ENCODE measurements around the gene RAB7B. TPM values are rescaled to one million over a fixed set of nuclear protein-coding genes. Genes with fewer than 3 reads are reported as not detected.

RAB7B gene
- total RNA-seq, 2 experiments from 2014 or later: not detected

- H3K27ac Mint-ChIP-seq: no peak overlapping the region
- ChIA-PET POLR2A (interaction anchor here (0.5 kb wide), 1 partner anchor 55 kb away, joined by 3 read pairs; no protein-coding TSS in a partner anchor), CTCF (interaction anchor here (0.7 to 15.2 kb wide), 3 partner anchors 8 to 69 kb away, joined by 3 to 298 read pairs (median 5); no protein-coding TSS in a partner anchor)
- H3K9me3 Mint-ChIP-seq: no peaks in the 10 kb centered on the region
- H3K4me3 Mint-ChIP-seq: no peak overlapping the region
- peaks cover 2% of the 10 kb centered on the region for H3K27me3 Mint-ChIP-seq
- DNase-seq: no peak
- intact Hi-C loops (cut with micrococcal nuclease): loop anchor here (2.0 kb wide), 1 partner anchor 13 kb away; no protein-coding TSS in a partner anchor
- peaks cover 18% of the 10 kb centered on the region for H3K4me1 Mint-ChIP-seq (ENCODE audit: low read depth)
- no peaks in the 10 kb centered on the region for H3K36me3 Mint-ChIP-seq
These were observed 34.4 kb upstream of the RAB7B start for GRCh38 chr1:206037581-206037980.

- CTCF ChIA-PET: interaction anchor here (15.2 kb wide), 1 partner anchor 70 kb away, joined by 298 read pairs; no protein-coding TSS in a partner anchor
- POLR2A ChIA-PET: interaction anchor here (0.5 kb wide), 1 partner anchor 56 kb away, joined by 3 read pairs; no protein-coding TSS in a partner anchor
- intact Hi-C loops (cut with micrococcal nuclease): loop anchor here (2.0 kb wide), 1 partner anchor 14 kb away; no protein-coding TSS in a partner anchor
- Mint-ChIP-seq H3K36me3 (no peaks in the 10 kb centered on the region), H3K9me3 (no peaks in the 10 kb centered on the region), H3K27ac (no peak overlapping the region), H3K27me3 (peaks cover 2% of the 10 kb centered on the region), H3K4me3 (no peak overlapping the region), H3K4me1 (ENCODE audit: low read depth) (peaks cover 18% of the 10 kb centered on the region)
- no peak for DNase-seq
These were observed 33.7 kb upstream of the RAB7B start for GRCh38 chr1:206036663-206037455.

GRCh38 chr1:206035027-206035426 is 31.8 kb upstream of the RAB7B start:
- Mint-ChIP-seq H3K9me3 (no peaks in the 10 kb centered on the region), H3K4me1 (ENCODE audit: low read depth) (peaks cover 21% of the 10 kb centered on the region), H3K27ac (no peak overlapping the region), H3K36me3 (no peaks in the 10 kb centered on the region), H3K27me3 (peaks cover 2% of the 10 kb centered on the region), H3K4me3 (no peak overlapping the region)
- POLR2A ChIA-PET: no interaction called here
- CTCF ChIA-PET: interaction anchor here (15.2 kb wide), 1 partner anchor 72 kb away, joined by 298 read pairs; no protein-coding TSS in a partner anchor
- DNase-seq: no peak
- intact Hi-C loops (cut with micrococcal nuclease): no loop called here

GRCh38 chr1:206032380-206033140 is 29.4 kb upstream of the RAB7B start:
- no peak overlapping the region for H3K27ac Mint-ChIP-seq
- ChIA-PET CTCF (interaction anchor here (0.6 to 15.2 kb wide), 7 partner anchors 11 to 74 kb away, joined by 3 to 298 read pairs (median 6); no protein-coding TSS in a partner anchor), POLR2A (no interaction called here)
- no peaks in the 10 kb centered on the region for H3K36me3 Mint-ChIP-seq
- H3K4me1 Mint-ChIP-seq (ENCODE audit: low read depth): peaks cover 8% of the 10 kb centered on the region
- no peaks in the 10 kb centered on the region for H3K9me3 Mint-ChIP-seq
- peaks cover 4% of the 10 kb centered on the region for H3K27me3 Mint-ChIP-seq
- no peak overlapping the region for H3K4me3 Mint-ChIP-seq
- intact Hi-C loops (cut with micrococcal nuclease): no loop called here
- DNase-seq: no peak

- ChIA-PET POLR2A (no interaction called here), CTCF (interaction anchor here (0.5 to 15.2 kb wide), 30 partner anchors 8 to 375 kb away, joined by 3 to 298 read pairs (median 6); no protein-coding TSS in a partner anchor)
- Mint-ChIP-seq H3K4me3 (no peak overlapping the region), H3K36me3 (no peaks in the 10 kb centered on the region), H3K27me3 (peaks cover 4% of the 10 kb centered on the region), H3K9me3 (no peaks in the 10 kb centered on the region), H3K4me1 (ENCODE audit: low read depth) (peaks cover 6% of the 10 kb centered on the region), H3K27ac (no peak overlapping the region)
- intact Hi-C loops (cut with micrococcal nuclease): loop anchor here (1.0 kb wide), 2 partner anchors 46 to 76 kb away; no protein-coding TSS in a partner anchor
- DNase-seq: peak; percentile 79
These were observed 27.5 kb upstream of the RAB7B start for GRCh38 chr1:206030714-206031113.

GRCh38 chr1:206030191-206030590 is 27.0 kb upstream of the RAB7B start:
- Mint-ChIP-seq H3K4me1 (ENCODE audit: low read depth) (peaks cover 6% of the 10 kb centered on the region), H3K4me3 (no peak overlapping the region), H3K27me3 (peaks cover 4% of the 10 kb centered on the region), H3K9me3 (no peaks in the 10 kb centered on the region), H3K36me3 (no peaks in the 10 kb centered on the region), H3K27ac (no peak overlapping the region)
- DNase-seq: no peak
- CTCF ChIA-PET: interaction anchor here (0.8 to 15.2 kb wide), 28 partner anchors 8 to 115 kb away, joined by 3 to 298 read pairs (median 6); no protein-coding TSS in a partner anchor
- POLR2A ChIA-PET: no interaction called here
- intact Hi-C loops (cut with micrococcal nuclease): loop anchor here (1.0 kb wide), 2 partner anchors 46 to 76 kb away; no protein-coding TSS in a partner anchor

GRCh38 chr1:206029484-206029883 is 26.3 kb upstream of the RAB7B start:
- intact Hi-C loops (cut with micrococcal nuclease): no loop called here
- DNase-seq: no peak
- no peak overlapping the region for H3K4me3 Mint-ChIP-seq
- H3K27me3 Mint-ChIP-seq: peaks cover 4% of the 10 kb centered on the region
- ChIA-PET POLR2A (no interaction called here), CTCF (interaction anchor here (1.1 to 15.2 kb wide), 17 partner anchors 9 to 111 kb away, joined by 3 to 298 read pairs (median 7); no protein-coding TSS in a partner anchor)
- no peak overlapping the region for H3K27ac Mint-ChIP-seq
- H3K4me1 Mint-ChIP-seq (ENCODE audit: low read depth): peaks cover 3% of the 10 kb centered on the region
- no peaks in the 10 kb centered on the region for H3K36me3 Mint-ChIP-seq
- H3K9me3 Mint-ChIP-seq: no peaks in the 10 kb centered on the region

GRCh38 chr1:206025283-206025820 is 22.2 kb upstream of the RAB7B start:
- DNase-seq: no peak
- H3K36me3 Mint-ChIP-seq: no peaks in the 10 kb centered on the region
- H3K27ac Mint-ChIP-seq: no peak overlapping the region
- peaks cover 12% of the 10 kb centered on the region for H3K27me3 Mint-ChIP-seq
- ChIA-PET POLR2A (no interaction called here), CTCF (interaction anchor here (15.2 kb wide), 1 partner anchor 82 kb away, joined by 298 read pairs; no protein-coding TSS in a partner anchor)
- no peak overlapping the region for H3K4me3 Mint-ChIP-seq
- no peaks in the 10 kb centered on the region for H3K9me3 Mint-ChIP-seq
- H3K4me1 Mint-ChIP-seq (ENCODE audit: low read depth): no peaks in the 10 kb centered on the region
- intact Hi-C loops (cut with micrococcal nuclease): no loop called here

GRCh38 chr1:206023695-206024094 is 20.5 kb upstream of the RAB7B start, which contains the start of gene CTSE:
Gene CTSE (minus strand): TSS chr1:206023895. CDS start chr1:206023791, 104 bp downstream.
- Mint-ChIP-seq H3K4me3 (no peak within 1 kb of the TSS), H3K9me3 (no peaks in the 10 kb centered on the region), H3K4me1 (ENCODE audit: low read depth) (no peaks in the 10 kb centered on the region), H3K36me3 (no peaks in the 10 kb centered on the region), H3K27me3 (peaks cover 10% of the 10 kb centered on the region), H3K27ac (no peak within 1 kb of the TSS)
- DNase-seq: no peak
- ChIA-PET POLR2A (no interaction called here), CTCF (no interaction called here)
- intact Hi-C loops (cut with micrococcal nuclease): no loop called here

- CTCF ChIA-PET: no interaction called here
- Mint-ChIP-seq H3K9me3 (no peaks in the 10 kb centered on the region), H3K36me3 (no peaks in the 10 kb centered on the region), H3K27ac (no peak overlapping the region), H3K4me3 (no peak overlapping the region), H3K27me3 (peaks cover 10% of the 10 kb centered on the region), H3K4me1 (ENCODE audit: low read depth) (no peaks in the 10 kb centered on the region)
- POLR2A ChIA-PET: no interaction called here
- no peak for DNase-seq
- intact Hi-C loops (cut with micrococcal nuclease): no loop called here
These were observed 19.6 kb upstream of the RAB7B start for GRCh38 chr1:206022766-206023165.

GRCh38 chr1:206021626-206022365 is 18.6 kb upstream of the RAB7B start:
- intact Hi-C loops (cut with micrococcal nuclease): no loop called here
- peaks cover 10% of the 10 kb centered on the region for H3K27me3 Mint-ChIP-seq
- CTCF ChIA-PET: interaction anchor here (1.4 kb wide), 1 partner anchor 85 kb away, joined by 4 read pairs; no protein-coding TSS in a partner anchor

More at GRCh38 chr1:206021626-206022365, 18.6 kb upstream of the RAB7B start:
- Mint-ChIP-seq H3K4me3 (no peak overlapping the region), H3K4me1 (ENCODE audit: low read depth) (no peaks in the 10 kb centered on the region), H3K36me3 (no peaks in the 10 kb centered on the region), H3K9me3 (no peaks in the 10 kb centered on the region), H3K27ac (no peak overlapping the region)
- DNase-seq: no peak
- POLR2A ChIA-PET: no interaction called here
